Caco-2 (cell line): ENCODE results near the gene C5orf63. TPM values are rescaled to one million over a fixed set of nuclear protein-coding genes. Genes with fewer than 3 reads are reported as not detected.
"Not testable (repeated sequence)": the region's sequence is repeated elsewhere in the genome, so short reads cannot be mapped to it uniquely, and the experiment has no call there.

Source experiments
- BruUV-seq: library from RNA; stranded (reverse); fragments of 400-500 nt; replicated peaks from 2 replicates; lab custom pipeline; 2021; lab: Mats Ljungman, UMichigan
- CTCF ChIA-PET: fragments of 300-600 bp; sonication (Branson Sonifier 250); formaldehyde crosslinking; loops from one replicate; lab custom pipeline; 2022; ENCODE audit warnings: antibody characterized with exemption; lab: Charles Lee
- POLR2A ChIA-PET: fragments of 300-600 bp; sonication (Branson Sonifier 250); formaldehyde crosslinking; loops from one replicate; lab custom pipeline; 2022; ENCODE audit warnings: antibody characterized with exemption; lab: Charles Lee
- DNase-seq, 2 experiments: peaks; one replicate each; pipeline versions ENCODE4 v3.0.0 to v3.0.0-alpha.2; 2020 to 2022
- H3K27me3 ChIP-seq: replicated peaks from 2 replicates; pipeline ENCODE4 v1.6.0; 2011; ENCODE audit warnings: low read length; ENCODE audit not compliant: control insufficient read depth, insufficient read depth
- H3K36me3 ChIP-seq: 2 replicates; pipeline ENCODE4 v1.5.1; 2011; ENCODE audit warnings: low read length; ENCODE audit not compliant: control insufficient read depth, insufficient read depth
- H3K4me1 ChIP-seq: fragments of 250-450 bp; sonication (Bioruptor Pico); 2 replicates; pipeline ENCODE4 v1.5.1; 2020; ENCODE audit warnings: mild to moderate bottlenecking
- H3K4me3 ChIP-seq: 2 replicates; pipeline ENCODE4 v1.5.1; 2011; ENCODE audit warnings: low read depth, mild to moderate bottlenecking, control low read depth, low read length
- H3K9me3 ChIP-seq: fragments of 250-450 bp; sonication (Bioruptor Pico); 2 replicates; pipeline ENCODE4 v1.5.1; 2020; ENCODE audit warnings: mild to moderate bottlenecking, moderate library complexity
- H3K27ac Mint-ChIP-seq: one replicate; pipeline ENCODE4 v1.8.0; 2022; ENCODE audit warnings: mixed read lengths; ENCODE audit not compliant: unreplicated experiment
- H3K27me3 Mint-ChIP-seq: one replicate; pipeline ENCODE4 v1.8.0; 2022; ENCODE audit warnings: mixed read lengths; ENCODE audit not compliant: insufficient read depth, unreplicated experiment
- H3K36me3 Mint-ChIP-seq: one replicate; pipeline ENCODE4 v1.8.0; 2022; ENCODE audit warnings: mild to moderate bottlenecking, mixed read lengths; ENCODE audit not compliant: insufficient read depth, unreplicated experiment
- H3K4me1 Mint-ChIP-seq: one replicate; pipeline ENCODE4 v1.8.0; 2022; ENCODE audit warnings: low read depth, mixed read lengths; ENCODE audit not compliant: unreplicated experiment
- H3K4me3 Mint-ChIP-seq: one replicate; pipeline ENCODE4 v1.8.0; 2022; ENCODE audit warnings: mild to moderate bottlenecking, moderate library complexity, mixed read lengths; ENCODE audit not compliant: unreplicated experiment
- H3K9me3 Mint-ChIP-seq: one replicate; pipeline ENCODE4 v1.8.0; 2022; ENCODE audit warnings: mixed read lengths; ENCODE audit not compliant: unreplicated experiment
- CTCF ChIP-seq, 2 experiments: fragments of 200-600 bp in 1 of 2; IDR thresholded peaks; 1 replicate in 1 of 2; 2 replicates in 1 of 2; pipeline versions ENCODE4 v1.5.1 to v1.8.0; 2011 to 2022; ENCODE audit warnings: antibody characterized with exemption in 1 of 2, control low read depth in 1 of 2, inconsistent platforms in 1 of 2, low read depth in 1 of 2, low read length in 1 of 2, mild to moderate bottlenecking in 1 of 2, moderate library complexity in 1 of 2; ENCODE audit not compliant: insufficient read depth in 1 of 2, severe bottlenecking in 1 of 2, unreplicated experiment in 1 of 2
- intact Hi-C: fragments of 100-400 bp; cut with micrococcal nuclease; formaldehyde crosslinking; loops from one replicate; pipeline ENCODE4 v1.10.0; 2022; ENCODE audit not compliant: unreplicated experiment
- total RNA-seq: library from RNA; stranded (reverse); gene quantifications from 2 replicates; pipeline ENCODE4 v1.2.3, GENCODE V29; 2022

C5orf63 gene
- total RNA-seq, 1 experiment from 2014 or later, result 10.5 TPM

GRCh38 chr5:127055880-127056653 lies 17.2 kb downstream of the C5orf63 start:
- Histone ChIP-seq H3K4me3 (no peak overlapping the region), H3K9me3 (no peaks in the 10 kb centered on the region), H3K36me3 (no peaks in the 10 kb centered on the region), H3K4me1 (no peaks in the 10 kb centered on the region), H3K27me3 (no peaks in the 10 kb centered on the region)
- BruUV-seq, result no TSS peak
- DNase-seq, result no peak
- intact Hi-C loops, result no loop called here
- H3K36me3 Mint-ChIP-seq, result no peaks in the 10 kb centered on the region
- no peaks in the 10 kb centered on the region for H3K4me1 Mint-ChIP-seq
- H3K27me3 Mint-ChIP-seq, result no peaks in the 10 kb centered on the region
- ChIA-PET POLR2A (no interaction called here), CTCF (no interaction called here)
- TF ChIP-seq CTCF (IDR thresholded peaks at IDR 0.05; ENCODE audit: insufficient read depth in 1 of 2, low read depth in 1 of 2, low read length in 1 of 2, severe bottlenecking in 1 of 2, unreplicated experiment in 1 of 2), result no peak
- H3K4me3 Mint-ChIP-seq, result no peak overlapping the region
- H3K27ac Mint-ChIP-seq, result no peak overlapping the region
- H3K9me3 Mint-ChIP-seq, result no peaks in the 10 kb centered on the region

- H3K4me3 Mint-ChIP-seq, H3K27me3 ChIP-seq, DNase-seq, H3K27me3 Mint-ChIP-seq, CTCF ChIA-PET, H3K36me3 Mint-ChIP-seq, H3K4me3 ChIP-seq, POLR2A ChIA-PET, BruUV-seq, intact Hi-C loops, H3K9me3 Mint-ChIP-seq, H3K36me3 ChIP-seq, H3K9me3 ChIP-seq, H3K4me1 ChIP-seq, H3K27ac Mint-ChIP-seq, H3K4me1 Mint-ChIP-seq: not testable (repeated sequence)
Observed at GRCh38 chr5:127053551-127053950, 19.8 kb downstream of the C5orf63 start.

- ChIA-PET POLR2A (no interaction called here), CTCF (no interaction called here)
- Mint-ChIP-seq H3K27me3 (no peaks in the 10 kb centered on the region), H3K27ac (no peak overlapping the region), H3K4me3 (no peak overlapping the region), H3K4me1 (no peaks in the 10 kb centered on the region), H3K36me3 (no peaks in the 10 kb centered on the region), H3K9me3 (no peaks in the 10 kb centered on the region)
- Histone ChIP-seq H3K9me3 (no peaks in the 10 kb centered on the region), H3K4me1 (no peaks in the 10 kb centered on the region), H3K27me3 (no peaks in the 10 kb centered on the region), H3K4me3 (no peak overlapping the region), H3K36me3 (no peaks in the 10 kb centered on the region)
- TF ChIP-seq CTCF (IDR thresholded peaks at IDR 0.05; ENCODE audit: insufficient read depth in 1 of 2, low read depth in 1 of 2, low read length in 1 of 2, severe bottlenecking in 1 of 2, unreplicated experiment in 1 of 2), result no peak
- BruUV-seq, result no TSS peak
- intact Hi-C loops, result no loop called here
- DNase-seq, result no peak
Observed at GRCh38 chr5:127053049-127053448, 20.3 kb downstream of the C5orf63 start.
